Measurements from ENCODE around the gene CRIP3. TPM values are rescaled to one million over a fixed set of nuclear protein-coding genes. Genes with fewer than 3 reads are reported as not detected.

CRIP3 gene
- total RNA-seq, 1 donor from 2014 or later: not detected

GRCh38 chr6:43274916-43275597 lies 33.6 kb downstream of the CRIP3 start:
- DNase-seq (ENCODE audit: extremely low read depth, low read depth, low spot score): no peak

GRCh38 chr6:43274127-43274915 lies 34.3 kb downstream of the CRIP3 start:
- no peak for DNase-seq (ENCODE audit: extremely low read depth, low read depth, low spot score)

- no peak for DNase-seq (ENCODE audit: extremely low read depth, low read depth, low spot score)
These were observed 34.9 kb downstream of the CRIP3 start for GRCh38 chr6:43273707-43274106.

GRCh38 chr6:43271944-43272343 lies 36.7 kb downstream of the CRIP3 start:
- no peak for DNase-seq (ENCODE audit: extremely low read depth, low read depth, low spot score)

- no peak for DNase-seq (ENCODE audit: extremely low read depth, low read depth, low spot score)
These were observed 37.4 kb downstream of the CRIP3 start for GRCh38 chr6:43271103-43271815.

- DNase-seq (ENCODE audit: extremely low read depth, low read depth, low spot score): no peak
These were observed 39.2 kb downstream of the CRIP3 start for GRCh38 chr6:43269273-43270007.

GRCh38 chr6:43268782-43269272 lies 39.8 kb downstream of the CRIP3 start:
- DNase-seq (ENCODE audit: extremely low read depth, low read depth, low spot score): no peak

GRCh38 chr6:43268355-43268700 lies 40.3 kb downstream of the CRIP3 start:
- no peak for DNase-seq (ENCODE audit: extremely low read depth, low read depth, low spot score)

GRCh38 chr6:43267619-43268354 lies 40.8 kb downstream of the CRIP3 start:
- no peak for DNase-seq (ENCODE audit: extremely low read depth, low read depth, low spot score)

GRCh38 chr6:43265564-43265963 lies 43.1 kb downstream of the CRIP3 start:
- DNase-seq (ENCODE audit: extremely low read depth, low read depth, low spot score): no peak

- DNase-seq (ENCODE audit: extremely low read depth, low read depth, low spot score): no peak
These were observed 44.0 kb downstream of the CRIP3 start for GRCh38 chr6:43264599-43265145.

- DNase-seq (ENCODE audit: extremely low read depth, low read depth, low spot score): no peak
These were observed 45.1 kb downstream of the CRIP3 start for GRCh38 chr6:43263314-43264178.

- no peak for DNase-seq (ENCODE audit: extremely low read depth, low read depth, low spot score)
These were observed 45.8 kb downstream of the CRIP3 start for GRCh38 chr6:43262780-43263313.

GRCh38 chr6:43262000-43262779 lies 46.4 kb downstream of the CRIP3 start:
- no peak for DNase-seq (ENCODE audit: extremely low read depth, low read depth, low spot score)

GRCh38 chr6:43261198-43261597 lies 47.4 kb downstream of the CRIP3 start:
- no peak for DNase-seq (ENCODE audit: extremely low read depth, low read depth, low spot score)

GRCh38 chr6:43260791-43261190 lies 47.8 kb downstream of the CRIP3 start:
- no peak for DNase-seq (ENCODE audit: extremely low read depth, low read depth, low spot score)

- DNase-seq (ENCODE audit: extremely low read depth, low read depth, low spot score): no peak
These were observed 49.6 kb downstream of the CRIP3 start for GRCh38 chr6:43258807-43259686.
